K562 (cell line): ENCODE data around the gene SMAP2.

Experiments
- CEBPB ChIP-seq: fragments of 450-650 bp; IDR thresholded peaks from 2 replicates; pipeline ENCODE4 v1.6.1; 2016; ENCODE audit warnings: missing genetic modification characterization, missing compliant biosample characterization
- CTCF ChIP-seq, 3 experiments: IDR thresholded peaks in 2 of 3; conservative IDR thresholded peaks in 1 of 3; 2 replicates each; pipeline ENCODE4 v1.5.1; 2011 to 2012; ENCODE audit warnings: low read length in 3 of 3, mild to moderate bottlenecking in 3 of 3, control low read depth in 2 of 3, improper control_type of control experiment in 1 of 3, inconsistent platforms in 1 of 3, low read depth in 1 of 3, mixed read lengths in 1 of 3, moderate library complexity in 1 of 3; ENCODE audit not compliant: insufficient read depth in 2 of 3
- CXXC5 ChIP-seq: fragments of 250-450 bp; sonication (Bioruptor Pico); IDR thresholded peaks from 2 replicates; pipeline ENCODE4 v1.8.0; 2022; ENCODE audit warnings: inconsistent platforms, mild to moderate bottlenecking, moderate library complexity
- FOS ChIP-seq: IDR thresholded peaks from 3 replicates; pipeline ENCODE4 v1.6.1; 2011; ENCODE audit not compliant: insufficient read length; ENCODE audit errors: extremely low read depth
- MAX ChIP-seq: sonication (generic); formaldehyde crosslinking; IDR thresholded peaks from 2 replicates; pipeline ENCODE4 v1.9.0; 2022; ENCODE audit warnings: mild to moderate bottlenecking, missing genetic modification reagents
- POLR2A ChIP-seq: fragments of 450-650 bp; conservative IDR thresholded peaks from 2 replicates; pipeline ENCODE4 v1.6.1; 2016
- RAD21 ChIP-seq, 2 experiments: fragments of 250-450 bp in 1 of 2; fragments of 450-650 bp in 1 of 2; sonication (Bioruptor Pico) in 1 of 2; formaldehyde crosslinking in 1 of 2; IDR thresholded peaks in 1 of 2; conservative IDR thresholded peaks in 1 of 2; 2 replicates each; pipeline versions ENCODE4 v1.4.0 to v1.8.0; 2020 to 2022; ENCODE audit warnings: mild to moderate bottlenecking in 2 of 2, moderate library complexity in 1 of 2
- ZNF217 ChIP-seq: sonication (generic); formaldehyde crosslinking; IDR thresholded peaks from 2 replicates; pipeline ENCODE4 v1.8.0; 2022; ENCODE audit warnings: mild to moderate bottlenecking, missing genetic modification reagents
- ZNF24 ChIP-seq: fragments of 450-650 bp; IDR thresholded peaks from 2 replicates; pipeline ENCODE4 v1.6.1; 2016

GRCh38 chr1:40379785-40380452, 6.4 kb downstream of the SMAP2 start:
- TF ChIP-seq ZNF24 = no peak
- no peak for TF ChIP-seq CEBPB (tag)
- no peak for TF ChIP-seq POLR2A
- TF ChIP-seq ZNF217 = no peak
- TF ChIP-seq RAD21 (CRISPR knock-in tag; conservative IDR thresholded peaks at IDR 0.05 in 1 of 2, IDR thresholded peaks at IDR 0.05 in 1 of 2) = no peak
- no peak for TF ChIP-seq MAX (CRISPR knock-in tag)
- no peak for TF ChIP-seq CXXC5
- TF ChIP-seq FOS = no peak
- TF ChIP-seq CTCF (IDR thresholded peaks at IDR 0.05 in 2 of 3, conservative IDR thresholded peaks at IDR 0.05 in 1 of 3; ENCODE audit: insufficient read depth in 2 of 3, low read depth in 1 of 3, low read length in 3 of 3) = no peak
